GM23338 (cell line): ENCODE data around the gene PARD3. TPM values are rescaled to one million over a fixed set of nuclear protein-coding genes. Genes with fewer than 3 reads are reported as not detected.

Experiments
- ATAC-seq: fragments of 200-7000 bp; cut with Tn5 transposase; 3 replicates; pipeline ENCODE4 v1.9.1; 2020
- DNase-seq: peaks from one replicate; pipeline ENCODE4 v3.0.0-alpha.2; 2015; ENCODE audit warnings: low spot score
- H2AFZ ChIP-seq: fragments of 200-600 bp; sonication (generic); 2 replicates; pipeline ENCODE4 v1.8.0; 2016; ENCODE audit warnings: antibody characterized with exemption, mild to moderate bottlenecking, moderate library complexity
- H3F3A ChIP-seq: fragments of 200-600 bp; sonication (generic); replicated peaks from 2 replicates; pipeline ENCODE4 v1.8.0; 2017; ENCODE audit warnings: antibody characterized with exemption, mixed run types, low read depth
- H3K27ac ChIP-seq: fragments of 200-600 bp; sonication (generic); 2 replicates; pipeline ENCODE4 v1.6.1; 2016; ENCODE audit warnings: low read depth
- H3K27me3 ChIP-seq: fragments of 200-600 bp; sonication (generic); 2 replicates; pipeline ENCODE4 v1.8.0; 2016; ENCODE audit warnings: mild to moderate bottlenecking, mixed run types, moderate library complexity; ENCODE audit not compliant: insufficient read depth
- H3K36me3 ChIP-seq: fragments of 200-600 bp; sonication (generic); 2 replicates; pipeline ENCODE4 v1.8.0; 2016; ENCODE audit warnings: mild to moderate bottlenecking; ENCODE audit not compliant: insufficient read depth
- H3K4me1 ChIP-seq: fragments of 200-600 bp; sonication (generic); 2 replicates; pipeline ENCODE4 v1.8.0; 2016; ENCODE audit warnings: mild to moderate bottlenecking, moderate library complexity; ENCODE audit not compliant: insufficient read depth
- H3K4me2 ChIP-seq: fragments of 200-600 bp; sonication (generic); 2 replicates; pipeline ENCODE4 v1.7.1; 2017; ENCODE audit warnings: mixed run types
- H3K4me3 ChIP-seq: fragments of 200-600 bp; sonication (generic); 2 replicates; pipeline ENCODE4 v1.6.1; 2016; ENCODE audit warnings: mixed run types
- H3K79me2 ChIP-seq: fragments of 200-600 bp; sonication (generic); replicated peaks from 2 replicates; pipeline ENCODE4 v1.8.0; 2017; ENCODE audit warnings: mild to moderate bottlenecking; ENCODE audit not compliant: insufficient read depth
- H3K9me2 ChIP-seq: fragments of 200-600 bp; sonication (generic); 2 replicates; pipeline ENCODE4 v1.8.0; 2017; ENCODE audit not compliant: insufficient read depth
- H4K20me1 ChIP-seq: fragments of 200-600 bp; sonication (generic); replicated peaks from 2 replicates; pipeline ENCODE4 v1.8.0; 2017; ENCODE audit warnings: mild to moderate bottlenecking; ENCODE audit not compliant: insufficient read depth
- H3K27ac Mint-ChIP-seq: 2 replicates; pipeline ENCODE4 v1.8.0; 2020; ENCODE audit warnings: inconsistent platforms, mild to moderate bottlenecking, moderate library complexity, mixed read lengths
- H3K27me3 Mint-ChIP-seq: 3 replicates; pipeline ENCODE4 v1.8.0; 2022; ENCODE audit warnings: low read depth, mild to moderate bottlenecking, moderate library complexity, mixed read lengths, inconsistent platforms; ENCODE audit not compliant: insufficient read depth, poor library complexity
- H3K36me3 Mint-ChIP-seq: 3 replicates; pipeline ENCODE4 v1.8.0; 2021; ENCODE audit warnings: low read depth, mild to moderate bottlenecking, inconsistent platforms, moderate library complexity, mixed read lengths
- H3K4me1 Mint-ChIP-seq: 3 replicates; pipeline ENCODE4 v1.8.0; 2020; ENCODE audit warnings: mild to moderate bottlenecking, inconsistent platforms, mixed read lengths
- H3K4me3 Mint-ChIP-seq: 3 replicates; pipeline ENCODE4 v1.8.0; 2021; ENCODE audit warnings: moderate library complexity, mild to moderate bottlenecking, inconsistent platforms, mixed read lengths
- H3K9me3 Mint-ChIP-seq: 3 replicates; pipeline ENCODE4 v1.8.0; 2020; ENCODE audit warnings: moderate library complexity, mild to moderate bottlenecking, inconsistent platforms, mixed read lengths
- CREB1 ChIP-seq: fragments of 250-450 bp; sonication (Bioruptor Pico); IDR thresholded peaks from 2 replicates; pipeline ENCODE4 v1.5.0; 2020; ENCODE audit warnings: low read depth, mild to moderate bottlenecking, moderate library complexity
- EZH2 ChIP-seq: fragments of 200-600 bp; sonication (generic); IDR thresholded peaks from one replicate; pipeline ENCODE4 v1.8.0; 2017; ENCODE audit warnings: antibody characterized with exemption, mild to moderate bottlenecking, low read depth; ENCODE audit not compliant: unreplicated experiment
- EZH2phosphoT487 ChIP-seq: fragments of 200-600 bp; sonication (generic); IDR thresholded peaks from one replicate; pipeline ENCODE4 v1.8.1; 2018; ENCODE audit warnings: antibody characterized with exemption; ENCODE audit not compliant: unreplicated experiment
- JUNB ChIP-seq: IDR thresholded peaks from one replicate; pipeline ENCODE4 v1.6.1; 2016; ENCODE audit warnings: antibody characterized with exemption; ENCODE audit not compliant: unreplicated experiment
- ZNF114 ChIP-seq: fragments of 250-450 bp; sonication (Bioruptor Pico); IDR thresholded peaks from 2 replicates; pipeline ENCODE4 v1.5.0; 2020; ENCODE audit warnings: mild to moderate bottlenecking, moderate library complexity
- ZNF331 ChIP-seq: fragments of 250-450 bp; sonication (Bioruptor Pico); IDR thresholded peaks from 2 replicates; pipeline ENCODE4 v1.5.0; 2020; ENCODE audit warnings: low read depth, mild to moderate bottlenecking, moderate library complexity
- polyA plus RNA-seq: library from polyadenylated mRNA; unstranded; fragments of >200 nt; fragmentation: Nextera tagmentation; extraction: Ambion mirVana; gene quantifications from 2 replicates; pipeline ENCODE4 v1.2.1, GENCODE V29; 2016
- total RNA-seq: library from RNA; depleted of rRNA; stranded (reverse); fragments of >200 nt; shearing (Covaris generic); gene quantifications from 2 replicates; pipeline ENCODE4 v1.2.3, GENCODE V29; 2014
- TF ChIP-seq, protein P1 (sequence below): IDR thresholded peaks from one replicate; pipeline ENCODE4 v1.6.1; 2018; ENCODE audit warnings: antibody characterized with exemption; ENCODE audit not compliant: unreplicated experiment
- TF ChIP-seq, protein P2 (sequence below): IDR thresholded peaks from 2 replicates; pipeline ENCODE4 v1.6.1; 2016; ENCODE audit warnings: antibody characterized with exemption

Gene PARD3
- total and polyA plus RNA-seq, 2 experiments from 2014 or later, result 30.2 to 51.4 TPM

DNA sequence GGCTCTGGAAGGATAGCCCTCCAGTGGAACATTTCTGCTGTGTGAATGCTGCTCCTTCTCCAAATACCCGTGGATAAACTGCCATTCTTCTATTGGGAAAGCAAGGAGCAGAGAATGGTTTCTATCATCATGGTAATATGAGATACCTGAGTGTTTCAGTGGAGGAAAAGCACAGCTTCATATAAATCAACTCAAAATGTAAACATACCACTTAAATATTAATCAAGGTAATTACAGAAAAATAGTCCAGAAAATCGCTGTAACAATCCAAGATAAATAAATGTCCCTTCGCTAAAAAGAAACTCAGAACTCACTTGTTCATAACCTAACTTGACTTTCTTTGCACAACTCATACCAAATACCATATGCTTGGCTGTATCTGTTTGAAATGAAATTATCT, 635.8 kb downstream of the PARD3 start (continued):
- TF ChIP-seq, protein P1, sequence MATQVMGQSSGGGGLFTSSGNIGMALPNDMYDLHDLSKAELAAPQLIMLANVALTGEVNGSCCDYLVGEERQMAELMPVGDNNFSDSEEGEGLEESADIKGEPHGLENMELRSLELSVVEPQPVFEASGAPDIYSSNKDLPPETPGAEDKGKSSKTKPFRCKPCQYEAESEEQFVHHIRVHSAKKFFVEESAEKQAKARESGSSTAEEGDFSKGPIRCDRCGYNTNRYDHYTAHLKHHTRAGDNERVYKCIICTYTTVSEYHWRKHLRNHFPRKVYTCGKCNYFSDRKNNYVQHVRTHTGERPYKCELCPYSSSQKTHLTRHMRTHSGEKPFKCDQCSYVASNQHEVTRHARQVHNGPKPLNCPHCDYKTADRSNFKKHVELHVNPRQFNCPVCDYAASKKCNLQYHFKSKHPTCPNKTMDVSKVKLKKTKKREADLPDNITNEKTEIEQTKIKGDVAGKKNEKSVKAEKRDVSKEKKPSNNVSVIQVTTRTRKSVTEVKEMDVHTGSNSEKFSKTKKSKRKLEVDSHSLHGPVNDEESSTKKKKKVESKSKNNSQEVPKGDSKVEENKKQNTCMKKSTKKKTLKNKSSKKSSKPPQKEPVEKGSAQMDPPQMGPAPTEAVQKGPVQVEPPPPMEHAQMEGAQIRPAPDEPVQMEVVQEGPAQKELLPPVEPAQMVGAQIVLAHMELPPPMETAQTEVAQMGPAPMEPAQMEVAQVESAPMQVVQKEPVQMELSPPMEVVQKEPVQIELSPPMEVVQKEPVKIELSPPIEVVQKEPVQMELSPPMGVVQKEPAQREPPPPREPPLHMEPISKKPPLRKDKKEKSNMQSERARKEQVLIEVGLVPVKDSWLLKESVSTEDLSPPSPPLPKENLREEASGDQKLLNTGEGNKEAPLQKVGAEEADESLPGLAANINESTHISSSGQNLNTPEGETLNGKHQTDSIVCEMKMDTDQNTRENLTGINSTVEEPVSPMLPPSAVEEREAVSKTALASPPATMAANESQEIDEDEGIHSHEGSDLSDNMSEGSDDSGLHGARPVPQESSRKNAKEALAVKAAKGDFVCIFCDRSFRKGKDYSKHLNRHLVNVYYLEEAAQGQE, result no peak

DNA sequence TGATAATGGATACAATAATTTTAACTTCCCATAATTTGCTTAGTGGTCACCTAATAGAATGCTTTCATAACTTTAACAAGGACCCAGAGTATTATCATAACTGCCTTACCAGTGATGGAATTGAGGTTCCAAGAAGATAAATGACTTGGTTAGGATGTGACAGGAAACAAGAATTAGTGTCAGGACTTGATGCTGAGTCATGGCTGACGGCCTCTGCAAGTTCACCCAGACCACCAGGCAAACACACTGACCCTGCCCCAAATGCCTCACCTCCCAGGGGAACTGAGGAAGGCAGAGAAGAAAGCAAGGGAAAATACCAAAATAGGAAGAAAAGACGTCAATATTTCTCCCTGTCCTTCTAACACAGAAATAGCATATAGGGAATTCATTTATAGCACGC, 636.3 kb downstream of the PARD3 start:
- Mint-ChIP-seq H3K27ac (peak overlapping the region; percentile 74), H3K27me3 (peaks cover 5% of the 10 kb centered on the region), H3K9me3 (no peaks in the 10 kb centered on the region), H3K4me3 (peak overlapping the region; percentile 20; the same call in 1 of the 3 replicates), H3K36me3 (no peaks in the 10 kb centered on the region), H3K4me1 (peaks cover 67% of the 10 kb centered on the region)
- H3K79me2 ChIP-seq, result no peaks in the 10 kb centered on the region
- H2AFZ ChIP-seq, result no peak overlapping the region
- H3K27me3 ChIP-seq, result no peaks in the 10 kb centered on the region
- H3F3A ChIP-seq, result 0 out of 2 replicates have a peak, but pooled peaks cover 1% of the 10 kb centered on the region
- no peaks in the 10 kb centered on the region for H4K20me1 ChIP-seq
- H3K4me2 ChIP-seq, result peak overlapping the region; percentile 58
- H3K27ac ChIP-seq, result peak overlapping the region; percentile 74
- H3K4me1 ChIP-seq, result peaks cover 74% of the 10 kb centered on the region
- ATAC-seq (no peak), DNase-seq (no peak)
- H3K4me3 ChIP-seq, result peak overlapping the region; percentile 31; the same call in 1 of the 2 replicates
- H3K9me2 ChIP-seq, result no peaks in the 10 kb centered on the region
- no peaks in the 10 kb centered on the region for H3K36me3 ChIP-seq
- TF ChIP-seq ZNF331 (CRISPR knock-in tag) (no peak), EZH2 (no peak), JUNB (no peak), EZH2phosphoT487 (no peak), ZNF114 (CRISPR knock-in tag) (no peak), CREB1 (CRISPR knock-in tag) (no peak)
- TF ChIP-seq, protein P1, result no peak
- TF ChIP-seq, protein P2, sequence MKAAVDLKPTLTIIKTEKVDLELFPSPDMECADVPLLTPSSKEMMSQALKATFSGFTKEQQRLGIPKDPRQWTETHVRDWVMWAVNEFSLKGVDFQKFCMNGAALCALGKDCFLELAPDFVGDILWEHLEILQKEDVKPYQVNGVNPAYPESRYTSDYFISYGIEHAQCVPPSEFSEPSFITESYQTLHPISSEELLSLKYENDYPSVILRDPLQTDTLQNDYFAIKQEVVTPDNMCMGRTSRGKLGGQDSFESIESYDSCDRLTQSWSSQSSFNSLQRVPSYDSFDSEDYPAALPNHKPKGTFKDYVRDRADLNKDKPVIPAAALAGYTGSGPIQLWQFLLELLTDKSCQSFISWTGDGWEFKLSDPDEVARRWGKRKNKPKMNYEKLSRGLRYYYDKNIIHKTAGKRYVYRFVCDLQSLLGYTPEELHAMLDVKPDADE, result no peak
